Heart left ventricle (tissue), 13 donors: Measurements from ENCODE around the gene SSB.

Source experiments
- POLR2A ChIP-seq, 2 donors: fragments of 450-650 bp; IDR thresholded peaks; one replicate each; pipeline ENCODE4 v1.6.1; 2017; ENCODE audit warnings: antibody characterized with exemption in 2 of 2, mild to moderate bottlenecking in 2 of 2, moderate library complexity in 2 of 2
- TF ChIP-seq, protein P1 (sequence below), 12 donors: fragments of 200-600 bp; sonication (generic) in 4 of 12; IDR thresholded peaks; one replicate each; pipeline versions ENCODE4 v1.5.0 to v1.8.0; 2018 to 2022; ENCODE audit warnings: antibody characterized with exemption in 12 of 12, mild to moderate bottlenecking in 5 of 12
- donor health status: ischemic (EF 13 %, LVEDD 7.1; RV severe dilation, severe dysfunction).
- donor health status: DM: no; HTN: yes; CAD: no.
- donor health status: DM: no; HTN: no; CAD: no.
- donor health status: ischemic (EF 25% LVEDD 6.9; RV normal size, moderate dysfunction).
- donor health status: ischemic (EF 25% LVEDD 5.7; RV mildly dilated, moderate dysfunction).
- donor health status: ischemic (EF 35%, LVEDD 5.7; RV mildly dilated, moderate dysfunction).
- donor health status: nonischemic (EF 11% LVEDD 7.7; RV severe dilation, severe dysfunction).
- donor health status: DM: yes; HTN: yes; CAD: no.
- donor health status: PGD.
- donor health status: ischemic (EF 29% LVEDD 5.4; RV normal size, mild dysfunction).
- donor health status: nonischemic (EF 23%, LVEDD 6.1; RV moderate dilation, normal function).

DNA sequence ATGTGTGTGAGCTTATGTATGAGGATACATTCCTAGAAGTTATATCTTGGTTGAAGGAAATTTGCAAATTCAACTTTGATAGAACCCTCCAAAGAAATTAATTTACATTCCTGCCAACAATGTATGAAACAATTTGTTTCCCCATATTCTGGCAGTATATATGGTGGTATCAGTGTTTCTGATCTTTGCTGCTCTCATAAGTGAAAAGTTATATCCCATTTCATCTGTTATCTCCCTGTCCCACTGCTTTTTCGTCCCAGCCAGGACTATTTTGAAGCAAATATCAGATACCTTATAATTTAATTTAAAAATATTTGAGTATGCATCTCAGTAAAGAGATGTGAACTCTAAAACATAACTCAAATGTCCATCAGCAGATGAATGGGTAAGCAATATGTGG, 35.7 kb downstream of the SSB start:
- TF ChIP-seq, protein P1, sequence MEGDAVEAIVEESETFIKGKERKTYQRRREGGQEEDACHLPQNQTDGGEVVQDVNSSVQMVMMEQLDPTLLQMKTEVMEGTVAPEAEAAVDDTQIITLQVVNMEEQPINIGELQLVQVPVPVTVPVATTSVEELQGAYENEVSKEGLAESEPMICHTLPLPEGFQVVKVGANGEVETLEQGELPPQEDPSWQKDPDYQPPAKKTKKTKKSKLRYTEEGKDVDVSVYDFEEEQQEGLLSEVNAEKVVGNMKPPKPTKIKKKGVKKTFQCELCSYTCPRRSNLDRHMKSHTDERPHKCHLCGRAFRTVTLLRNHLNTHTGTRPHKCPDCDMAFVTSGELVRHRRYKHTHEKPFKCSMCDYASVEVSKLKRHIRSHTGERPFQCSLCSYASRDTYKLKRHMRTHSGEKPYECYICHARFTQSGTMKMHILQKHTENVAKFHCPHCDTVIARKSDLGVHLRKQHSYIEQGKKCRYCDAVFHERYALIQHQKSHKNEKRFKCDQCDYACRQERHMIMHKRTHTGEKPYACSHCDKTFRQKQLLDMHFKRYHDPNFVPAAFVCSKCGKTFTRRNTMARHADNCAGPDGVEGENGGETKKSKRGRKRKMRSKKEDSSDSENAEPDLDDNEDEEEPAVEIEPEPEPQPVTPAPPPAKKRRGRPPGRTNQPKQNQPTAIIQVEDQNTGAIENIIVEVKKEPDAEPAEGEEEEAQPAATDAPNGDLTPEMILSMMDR (IDR thresholded peaks at IDR 0.05), result no peak
- no peak for TF ChIP-seq POLR2A (IDR thresholded peaks at IDR 0.05)
